Testis (tissue), 3 donors: ENCODE data around the gene EPHB1. TPM values are rescaled to one million over a fixed set of nuclear protein-coding genes. Genes with fewer than 3 reads are reported as not detected.
A peak's percentile ranks its signal among the peaks of the same experiment; 100 is the strongest.

ENCODE experiments used
- DNase-seq: peaks from one replicate; pipeline ENCODE4 v3.0.0-alpha.2; 2019
- H3K27ac ChIP-seq, 2 donors: fragments of 200-600 bp; sonication (generic); one replicate each; pipeline ENCODE4 v1.5.1; 2019
- H3K27me3 ChIP-seq: fragments of 200-600 bp; sonication (generic); one replicate; pipeline ENCODE4 v1.5.1; 2019
- H3K36me3 ChIP-seq: fragments of 200-600 bp; sonication (generic); one replicate; pipeline ENCODE4 v1.5.1; 2017; ENCODE audit warnings: low read depth; ENCODE audit errors: missing control alignments
- H3K4me1 ChIP-seq: fragments of 200-600 bp; sonication (generic); one replicate; pipeline ENCODE4 v1.5.1; 2019
- H3K4me3 ChIP-seq, 2 donors: fragments of 200-600 bp; sonication (generic); one replicate each; pipeline ENCODE4 v1.5.1; 2017 to 2019
- H3K9me3 ChIP-seq: fragments of 200-600 bp; sonication (generic); one replicate; pipeline ENCODE4 v1.5.1; 2017
- POLR2A ChIP-seq: fragments of 450-650 bp; IDR thresholded peaks from one replicate; pipeline ENCODE4 v1.6.1; 2017; ENCODE audit warnings: antibody characterized with exemption, mild to moderate bottlenecking, moderate library complexity
- WGBS, 2 donors: methylation state at CpG; one replicate each; pipeline ENCODE4 v1.1.5; 2018; 5-methylcytosine and 5-hydroxymethylcytosine counted together
- intact Hi-C: fragments of 100-400 bp; cut with DNase I; formaldehyde crosslinking; loops from one replicate; pipeline ENCODE4 v1.15.1; 2023; ENCODE audit warnings: low total_unique reads
- polyA plus RNA-seq: library from polyadenylated mRNA; stranded (reverse); fragments of 350-450 nt; fragmentation: Illumina TruSeq; extraction: RNeasy Lipid Tissue Mini Kit (QIAGEN cat#74804); gene quantifications from one replicate; pipeline ENCODE4 v1.2.3, GENCODE V29; 2014; ENCODE audit warnings: low read depth, low replicate concordance; ENCODE audit not compliant: insufficient read depth
- total RNA-seq, 2 donors: library from RNA; depleted of rRNA; stranded (reverse); fragments of >200 nt; gene quantifications; one replicate each; pipeline ENCODE4 v1.2.3, GENCODE V29; 2016
- TF ChIP-seq, protein P1 (sequence below), 3 experiments: fragments of 450-650 bp in 2 of 3; fragments of 200-600 bp in 1 of 3; sonication (generic) in 1 of 3; IDR thresholded peaks; one replicate each; pipeline ENCODE4 v1.5.1; 2016 to 2019; ENCODE audit warnings: antibody characterized with exemption in 3 of 3, mild to moderate bottlenecking in 2 of 3, moderate library complexity in 1 of 3

The EPHB1 gene
- total and polyA plus RNA-seq, 3 donors from 2014 or later: 20.8 to 37.1 (median 31.3) TPM

DNA sequence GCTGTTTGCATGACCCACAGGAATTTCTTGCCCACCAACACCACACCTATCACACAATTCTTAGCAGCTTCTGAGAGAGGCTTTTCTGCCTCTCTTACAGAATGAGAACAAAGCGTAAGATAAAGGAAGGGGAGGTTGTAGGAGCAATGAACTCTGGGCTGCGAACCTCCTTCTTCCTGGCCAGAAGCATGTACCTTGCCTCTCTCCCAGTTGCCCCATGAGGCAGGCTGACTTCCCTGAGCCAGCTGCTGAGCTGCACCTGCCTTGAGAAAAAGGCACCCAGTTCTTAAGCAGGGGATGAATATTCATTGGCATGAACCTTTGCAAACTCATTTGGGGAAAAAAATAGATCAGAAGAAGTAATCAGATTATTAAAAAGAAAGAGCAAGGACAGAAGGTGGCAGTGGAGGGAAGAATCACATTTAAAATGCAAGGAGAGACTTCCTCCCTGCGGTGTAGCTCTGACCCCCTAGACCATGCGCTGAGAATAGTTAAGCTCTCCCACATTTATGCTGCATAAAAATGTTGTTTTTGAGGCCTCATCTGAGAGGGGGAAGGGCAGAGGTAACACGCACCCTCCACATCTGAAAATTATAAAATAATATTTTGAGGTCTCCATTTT, 304.8 kb downstream of the EPHB1 start:
- 59 to 69% methylated on average over 5 of the region's 5 CpGs for WGBS, 2 donors
- Histone ChIP-seq H3K36me3 (no peaks in the 10 kb centered on the region), H3K9me3 (no peaks in the 10 kb centered on the region), H3K4me1 (no peaks in the 10 kb centered on the region), H3K27ac (no peak overlapping the region), H3K4me3 (no peak overlapping the region), H3K27me3 (no peaks in the 10 kb centered on the region)
- TF ChIP-seq POLR2A: no peak
- TF ChIP-seq, protein P1, sequence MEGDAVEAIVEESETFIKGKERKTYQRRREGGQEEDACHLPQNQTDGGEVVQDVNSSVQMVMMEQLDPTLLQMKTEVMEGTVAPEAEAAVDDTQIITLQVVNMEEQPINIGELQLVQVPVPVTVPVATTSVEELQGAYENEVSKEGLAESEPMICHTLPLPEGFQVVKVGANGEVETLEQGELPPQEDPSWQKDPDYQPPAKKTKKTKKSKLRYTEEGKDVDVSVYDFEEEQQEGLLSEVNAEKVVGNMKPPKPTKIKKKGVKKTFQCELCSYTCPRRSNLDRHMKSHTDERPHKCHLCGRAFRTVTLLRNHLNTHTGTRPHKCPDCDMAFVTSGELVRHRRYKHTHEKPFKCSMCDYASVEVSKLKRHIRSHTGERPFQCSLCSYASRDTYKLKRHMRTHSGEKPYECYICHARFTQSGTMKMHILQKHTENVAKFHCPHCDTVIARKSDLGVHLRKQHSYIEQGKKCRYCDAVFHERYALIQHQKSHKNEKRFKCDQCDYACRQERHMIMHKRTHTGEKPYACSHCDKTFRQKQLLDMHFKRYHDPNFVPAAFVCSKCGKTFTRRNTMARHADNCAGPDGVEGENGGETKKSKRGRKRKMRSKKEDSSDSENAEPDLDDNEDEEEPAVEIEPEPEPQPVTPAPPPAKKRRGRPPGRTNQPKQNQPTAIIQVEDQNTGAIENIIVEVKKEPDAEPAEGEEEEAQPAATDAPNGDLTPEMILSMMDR (IDR thresholded peaks at IDR 0.05): no peak
- intact Hi-C loops: no loop called here
- no peak for DNase-seq

DNA sequence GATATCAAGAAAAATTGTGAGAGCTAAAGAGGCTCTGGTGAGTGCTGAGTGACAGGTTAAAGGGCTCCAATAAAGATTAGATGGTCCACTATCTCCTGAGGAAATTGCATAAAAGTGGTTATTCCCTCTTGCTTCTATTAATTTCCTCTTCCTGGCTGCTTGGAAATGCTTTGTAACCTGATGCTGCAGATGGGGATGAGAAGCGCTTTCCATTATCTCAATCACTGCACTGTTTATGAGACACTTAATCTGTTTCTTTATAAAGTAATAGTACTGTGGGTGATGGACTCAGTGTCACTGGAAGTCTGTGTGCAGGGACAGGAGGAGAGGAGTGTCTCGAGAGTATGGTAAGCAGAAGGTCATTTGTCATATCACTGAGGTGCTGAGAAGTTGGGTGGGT, 305.3 kb downstream of the EPHB1 start:
- TF ChIP-seq POLR2A: no peak
- TF ChIP-seq, protein P1 (IDR thresholded peaks at IDR 0.05): no peak
- Histone ChIP-seq H3K27me3 (no peaks in the 10 kb centered on the region), H3K4me1 (no peaks in the 10 kb centered on the region), H3K27ac (no peak overlapping the region), H3K36me3 (no peaks in the 10 kb centered on the region), H3K9me3 (no peaks in the 10 kb centered on the region), H3K4me3 (no peak overlapping the region)
- intact Hi-C loops: no loop called here
- WGBS, 2 donors: 41 to 60% methylated on average over 2 of the region's 2 CpGs
- DNase-seq: no peak

DNA sequence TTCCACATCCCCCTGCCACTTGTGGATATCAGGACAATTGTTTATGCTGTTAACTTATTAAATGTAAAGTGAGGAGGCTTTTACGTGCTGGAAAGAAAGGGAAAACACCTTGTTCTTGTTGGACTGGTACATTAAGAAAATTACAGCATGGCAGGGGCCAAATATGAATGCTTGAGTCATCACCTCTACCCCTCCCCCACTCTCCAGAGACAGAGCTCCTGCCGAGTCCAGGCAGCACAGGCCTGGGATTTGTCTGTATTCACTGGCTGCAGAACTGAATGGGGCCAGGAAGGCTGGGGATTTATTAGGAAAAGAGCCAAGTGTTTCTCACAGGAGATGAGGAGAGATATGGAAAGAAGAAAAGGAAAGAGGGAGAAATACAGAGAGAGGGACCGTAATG, 308.9 kb downstream of the EPHB1 start:
- 58 to 60% methylated on average over 3 of the region's 3 CpGs for WGBS, 2 donors
- Histone ChIP-seq H3K4me1 (no peaks in the 10 kb centered on the region), H3K36me3 (no peaks in the 10 kb centered on the region), H3K9me3 (no peaks in the 10 kb centered on the region), H3K27me3 (no peaks in the 10 kb centered on the region), H3K27ac (no peak overlapping the region), H3K4me3 (no peak overlapping the region)
- intact Hi-C loops: no loop called here
- DNase-seq: no peak
- no peak for TF ChIP-seq POLR2A
- TF ChIP-seq, protein P1 (IDR thresholded peaks at IDR 0.05): no peak

DNA sequence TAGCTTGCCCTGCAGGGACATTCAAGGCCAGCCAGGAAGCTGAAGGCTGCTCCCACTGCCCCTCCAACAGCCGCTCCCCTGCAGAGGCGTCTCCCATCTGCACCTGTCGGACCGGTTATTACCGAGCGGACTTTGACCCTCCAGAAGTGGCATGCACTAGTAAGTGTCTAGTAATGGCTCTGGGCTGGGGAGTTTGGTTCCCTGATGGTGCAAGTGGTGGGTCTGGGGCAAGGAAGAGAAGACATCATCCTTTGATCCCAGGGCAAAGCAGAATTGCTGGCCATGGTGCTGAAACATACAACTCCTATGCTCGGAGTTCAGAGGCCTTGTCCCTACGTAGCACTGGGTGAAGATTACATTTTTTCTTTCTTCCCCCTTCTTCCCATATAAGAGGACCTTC, 311.4 kb downstream of the EPHB1 start:
- TF ChIP-seq, protein P1 (IDR thresholded peaks at IDR 0.05): no peak
- TF ChIP-seq POLR2A: no peak
- intact Hi-C loops: no loop called here
- no peaks in the 10 kb centered on the region for H3K27me3 ChIP-seq

DNA sequence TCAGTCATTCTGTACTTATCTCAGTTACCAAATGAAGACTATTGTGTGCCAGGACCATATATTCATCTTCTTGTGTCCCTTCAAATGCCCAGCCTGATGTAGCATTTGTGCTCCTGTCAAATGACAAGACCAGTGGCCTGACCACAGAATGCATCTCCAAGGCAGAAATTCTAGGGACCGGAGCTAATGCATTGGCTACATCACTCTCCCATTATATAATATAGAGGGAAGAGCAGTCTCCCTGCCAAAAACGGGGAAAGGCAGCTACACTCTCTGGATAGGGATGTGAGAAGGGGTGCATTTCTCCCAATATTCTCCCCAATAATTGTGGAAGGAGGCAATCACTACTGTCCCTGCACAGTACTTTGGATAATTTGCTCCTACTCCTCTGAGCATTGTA, 312.0 kb downstream of the EPHB1 start:
- no peak overlapping the region for H3K27ac ChIP-seq
- WGBS, 2 donors: 80 to 91% methylated on average over 2 of the region's 2 CpGs
- intact Hi-C loops: no loop called here
- no peak for TF ChIP-seq POLR2A
- H3K9me3 ChIP-seq: no peaks in the 10 kb centered on the region
- H3K4me1 ChIP-seq: no peaks in the 10 kb centered on the region
- no peaks in the 10 kb centered on the region for H3K36me3 ChIP-seq
- no peaks in the 10 kb centered on the region for H3K27me3 ChIP-seq
- H3K4me3 ChIP-seq: no peak overlapping the region
- DNase-seq: no peak

More for the DNA sequence above, 311.4 kb downstream of the EPHB1 start:
- H3K27ac ChIP-seq: no peak overlapping the region
- no peaks in the 10 kb centered on the region for H3K4me1 ChIP-seq
- H3K9me3 ChIP-seq: no peaks in the 10 kb centered on the region
- no peak overlapping the region for H3K4me3 ChIP-seq
- DNase-seq: peak; percentile 39
- WGBS, 2 donors: 65 to 71% methylated on average over 6 to 8 of the region's 8 CpGs
- H3K36me3 ChIP-seq: no peaks in the 10 kb centered on the region
